Stimulated activated CD8-positive, alpha-beta memory T cell treated with anti-CD3 and anti-CD28 coated beads, Interleukin-4, amount 100 ng/mL, for 1 hour (primary cell): ENCODE measurements around the gene POLD1.

ENCODE experiments used
- DNase-seq, 2 donors: peaks; one replicate each; pipeline ENCODE4 v3.0.0-alpha.2; 2020; ENCODE audit warnings: low read depth in 2 of 2, low spot score in 1 of 2

Gene POLD1

DNA sequence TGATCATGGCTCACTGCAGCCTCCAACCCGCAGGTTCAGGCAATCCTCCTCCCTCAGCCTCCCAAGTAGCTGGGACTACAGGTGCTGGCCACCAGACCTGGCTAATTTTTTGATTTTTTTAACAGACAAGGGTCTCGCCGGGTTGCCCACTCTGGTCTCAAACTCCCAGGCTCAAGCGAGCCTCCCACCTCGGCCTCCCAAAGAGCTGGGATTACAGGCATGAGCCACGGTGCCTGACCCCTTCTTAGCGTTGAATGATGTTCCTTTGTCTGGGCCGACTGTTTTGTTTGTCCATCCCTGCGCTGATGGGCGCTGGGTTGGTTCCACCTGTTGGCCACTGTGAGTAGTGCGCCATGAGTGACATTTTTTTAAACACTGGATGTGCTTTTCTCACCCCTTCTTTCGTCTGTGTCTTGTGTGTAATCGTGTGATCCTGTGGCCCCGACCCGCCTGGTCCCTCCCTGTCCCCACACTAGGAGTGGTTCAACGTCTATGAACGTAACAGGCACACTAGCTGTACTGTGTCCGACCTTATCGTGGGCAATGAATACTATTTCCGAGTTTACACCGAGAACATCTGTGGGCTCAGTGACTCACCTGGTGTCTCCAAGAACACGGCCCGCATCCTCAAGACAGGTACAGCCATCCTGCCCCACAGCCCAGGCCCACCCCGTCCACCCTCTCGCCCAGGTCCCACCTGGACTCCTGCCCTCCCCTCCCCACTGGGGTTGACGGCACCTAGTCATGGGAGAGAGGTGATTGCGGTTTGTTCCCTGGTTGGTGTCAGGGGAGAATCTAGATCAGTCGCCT, 77.1 kb downstream of the POLD1 start:
- peak in 1 of 2 donors; percentile 28 for DNase-seq

DNA sequence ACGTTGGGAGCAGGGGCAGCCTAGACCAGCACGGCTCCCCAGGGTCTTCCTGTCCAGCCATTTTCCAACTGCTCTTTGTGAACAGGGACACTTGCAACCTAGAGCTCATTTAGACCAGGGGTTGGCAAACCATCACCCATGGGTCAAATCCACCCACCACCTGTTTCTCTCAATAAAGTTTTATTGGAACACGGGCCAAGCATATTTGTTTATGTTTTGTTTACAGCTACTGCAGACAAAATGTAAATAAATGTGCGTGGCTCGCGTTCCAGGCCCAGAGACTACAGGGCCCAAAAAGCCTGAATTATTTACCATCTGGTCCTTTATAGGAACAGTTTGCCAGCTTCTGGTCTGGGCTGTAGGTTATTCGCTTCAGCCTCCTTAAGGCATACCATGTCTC, 78.8 kb downstream of the POLD1 start:
- DNase-seq = no peak

DNA sequence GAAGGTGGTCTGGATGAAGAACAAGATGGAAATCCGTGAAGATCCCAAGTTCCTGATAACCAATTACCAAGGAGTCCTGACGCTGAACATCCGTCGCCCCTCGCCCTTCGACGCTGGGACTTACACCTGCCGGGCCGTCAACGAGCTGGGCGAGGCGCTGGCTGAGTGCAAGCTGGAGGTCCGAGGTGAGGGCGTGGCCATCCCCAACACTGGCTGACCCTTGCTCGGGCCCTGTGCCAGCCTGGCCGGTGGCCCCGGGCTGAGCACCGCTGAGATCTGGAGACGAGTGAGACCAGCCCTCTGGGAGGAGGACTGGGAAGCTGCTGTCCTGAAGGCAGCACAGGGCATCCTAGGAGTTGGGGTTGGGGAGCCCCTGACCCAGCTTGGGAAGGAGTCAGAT, 80.2 kb downstream of the POLD1 start:
- no peak for DNase-seq

DNA sequence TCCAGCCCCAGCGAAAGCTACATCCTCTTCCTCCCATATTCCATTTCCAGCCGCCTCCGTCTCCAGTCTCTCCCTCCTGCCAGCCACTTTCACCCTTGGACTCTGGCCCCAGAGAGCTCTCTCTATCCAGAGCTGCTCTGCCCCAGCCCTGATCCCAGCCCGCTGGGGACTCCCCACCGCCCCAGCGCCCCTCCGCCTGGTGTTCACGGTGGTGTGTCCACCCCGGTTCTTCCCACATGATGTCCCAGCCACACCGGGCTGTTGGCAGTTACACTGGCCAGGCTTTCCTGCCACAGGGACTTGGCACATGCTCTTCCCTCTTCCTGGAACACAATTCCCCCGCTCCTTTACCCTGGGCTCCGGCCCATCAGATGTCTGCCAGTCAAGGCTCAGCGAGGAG, 80.9 kb downstream of the POLD1 start:
- no peak for DNase-seq

DNA sequence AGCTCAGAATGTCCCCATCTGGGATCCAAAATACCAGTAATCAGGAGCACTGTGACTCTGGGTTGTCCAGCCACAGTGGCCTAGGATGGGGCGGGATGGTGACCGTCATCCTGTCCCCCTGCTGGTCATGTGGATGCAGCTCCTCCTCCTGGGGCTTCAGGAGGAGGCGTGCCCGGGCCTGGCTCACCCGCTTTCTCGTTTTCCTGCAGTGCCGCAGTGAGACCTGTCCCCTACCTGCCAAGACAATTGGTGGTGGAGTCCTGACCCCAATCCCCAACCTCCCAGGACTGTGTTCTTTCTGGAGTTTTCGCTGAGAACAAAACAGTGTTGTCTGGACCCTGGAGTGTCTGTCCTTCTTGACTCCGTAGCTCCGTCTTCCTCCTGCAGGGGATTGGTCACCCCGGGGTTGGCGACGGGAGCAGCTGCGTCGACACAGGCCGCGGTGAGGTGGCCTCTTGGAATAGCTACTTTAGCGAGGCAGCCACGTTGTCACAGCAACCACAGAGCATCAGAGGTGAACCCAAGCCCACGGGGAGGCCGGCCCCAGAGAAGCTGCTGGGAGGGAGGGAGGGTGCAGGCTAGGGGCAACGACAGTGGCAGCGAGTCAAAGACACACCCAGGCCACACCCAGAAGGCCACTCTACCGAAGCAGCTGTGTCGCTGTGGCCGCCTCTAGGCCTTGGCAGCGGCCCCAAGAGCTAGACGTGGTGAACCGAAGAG, 82.0 kb downstream of the POLD1 start:
- DNase-seq = no peak

DNA sequence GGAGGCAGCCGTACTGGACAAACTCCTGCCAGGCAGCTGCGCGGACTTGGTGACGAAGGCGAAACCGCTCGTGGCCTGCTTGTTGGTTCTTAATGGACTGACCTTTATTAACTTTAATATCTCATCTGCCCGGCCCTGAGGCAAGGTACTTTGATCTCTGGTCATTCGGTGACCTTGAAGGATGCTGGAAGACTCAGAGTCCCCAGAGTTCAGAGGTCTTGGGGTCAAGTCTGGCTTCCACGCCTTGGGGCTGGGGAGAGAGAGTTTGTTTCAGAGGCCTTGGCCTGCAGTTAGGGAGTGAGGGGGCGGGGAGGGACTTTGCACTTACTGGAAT, 82.5 kb downstream of the POLD1 start:
- no peak for DNase-seq

DNA sequence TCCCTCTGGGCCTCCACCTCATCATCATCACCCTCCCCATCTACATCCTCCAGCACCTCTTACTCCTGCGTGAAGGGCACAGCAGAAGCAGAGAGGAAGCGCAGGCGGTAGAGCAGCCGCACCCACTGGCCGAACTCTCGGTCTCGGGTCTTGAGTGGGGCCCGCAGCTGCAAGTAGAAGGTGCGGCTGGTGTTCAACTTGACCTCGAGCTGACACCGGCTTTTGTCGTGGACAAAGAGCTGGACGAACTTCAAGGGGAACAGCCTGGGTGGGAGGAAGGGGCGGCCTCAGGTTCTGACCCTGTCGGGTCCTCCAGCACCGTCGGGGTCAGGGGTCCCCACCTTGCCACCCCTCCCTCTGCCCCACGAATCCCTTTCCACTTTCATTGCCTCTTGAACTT, 83.4 kb downstream of the POLD1 start:
- DNase-seq = no peak
